ENCODE results near the gene AKT1. TPM values are rescaled to one million over a fixed set of nuclear protein-coding genes. Genes with fewer than 3 reads are reported as not detected.

The AKT1 gene
- total and polyA plus RNA-seq, 12 donors, result 95.7 to 152 (median 137) TPM

DNA sequence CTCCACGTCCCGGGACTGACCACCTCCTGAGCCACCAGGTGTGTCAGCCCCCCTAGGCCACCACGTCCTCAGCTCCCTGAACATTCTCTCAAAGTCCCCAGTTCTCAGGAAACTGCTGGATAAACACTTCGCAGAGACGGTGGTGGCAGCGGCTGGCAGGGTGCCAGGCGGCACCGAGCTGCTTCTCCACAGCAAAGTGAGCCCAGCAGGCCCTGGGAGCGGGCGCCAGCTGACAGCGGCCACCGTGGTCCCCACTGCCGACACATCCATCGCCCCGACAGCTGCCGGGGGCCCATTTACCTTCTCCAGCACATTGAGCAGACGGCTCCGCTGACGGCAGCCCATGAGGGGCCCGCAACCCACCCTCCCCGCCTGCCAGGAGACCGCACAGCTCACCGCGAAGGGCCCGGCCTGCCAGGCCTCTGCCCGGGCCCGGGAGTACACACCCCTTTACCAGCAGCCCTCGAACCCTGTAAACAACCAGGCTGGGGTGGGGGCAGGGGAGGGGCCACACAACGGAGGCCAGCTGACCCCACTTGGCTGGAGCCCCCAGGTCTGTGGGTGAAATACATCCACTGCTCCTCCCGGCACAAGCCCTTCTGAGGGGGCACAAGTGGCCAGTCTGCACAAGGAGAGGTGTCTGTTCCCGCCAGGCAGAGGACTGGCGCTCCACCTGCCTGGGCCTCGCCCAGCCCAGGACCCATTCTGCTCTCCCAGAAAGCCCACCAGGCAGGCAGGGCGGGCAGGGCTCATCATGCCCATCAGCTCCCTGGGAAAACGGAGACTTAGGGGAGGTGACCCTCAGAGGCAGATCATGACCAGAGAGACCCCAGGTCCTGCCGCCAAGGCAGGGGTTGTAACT lies 10.5 kb downstream of the AKT1 start:
- Histone ChIP-seq H3K9me3 (no peaks in the 10 kb centered on the region), H3K36me3 (peaks cover 0 to 70% (median 0%) of the 10 kb centered on the region in 9 donors), H3K4me1 (peaks cover 3 to 38% (median 25%) of the 10 kb centered on the region in 9 donors), H3K4me3 (no peak overlapping the region), H3K27me3 (no peaks in the 10 kb centered on the region), H3K27ac (no peak overlapping the region)
- 83% methylated on average over 36 of the region's 36 CpGs for WGBS, 2 donors
- TF ChIP-seq, protein P1, sequence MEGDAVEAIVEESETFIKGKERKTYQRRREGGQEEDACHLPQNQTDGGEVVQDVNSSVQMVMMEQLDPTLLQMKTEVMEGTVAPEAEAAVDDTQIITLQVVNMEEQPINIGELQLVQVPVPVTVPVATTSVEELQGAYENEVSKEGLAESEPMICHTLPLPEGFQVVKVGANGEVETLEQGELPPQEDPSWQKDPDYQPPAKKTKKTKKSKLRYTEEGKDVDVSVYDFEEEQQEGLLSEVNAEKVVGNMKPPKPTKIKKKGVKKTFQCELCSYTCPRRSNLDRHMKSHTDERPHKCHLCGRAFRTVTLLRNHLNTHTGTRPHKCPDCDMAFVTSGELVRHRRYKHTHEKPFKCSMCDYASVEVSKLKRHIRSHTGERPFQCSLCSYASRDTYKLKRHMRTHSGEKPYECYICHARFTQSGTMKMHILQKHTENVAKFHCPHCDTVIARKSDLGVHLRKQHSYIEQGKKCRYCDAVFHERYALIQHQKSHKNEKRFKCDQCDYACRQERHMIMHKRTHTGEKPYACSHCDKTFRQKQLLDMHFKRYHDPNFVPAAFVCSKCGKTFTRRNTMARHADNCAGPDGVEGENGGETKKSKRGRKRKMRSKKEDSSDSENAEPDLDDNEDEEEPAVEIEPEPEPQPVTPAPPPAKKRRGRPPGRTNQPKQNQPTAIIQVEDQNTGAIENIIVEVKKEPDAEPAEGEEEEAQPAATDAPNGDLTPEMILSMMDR (IDR thresholded peaks at IDR 0.05), result no peak
- ATAC-seq, result no peak
- intact Hi-C loops (cut with DNase I), result loop anchor here in 1 of 10 donors (5.0 kb wide), 1 partner anchor 37 kb away; no protein-coding TSS in a partner anchor
- peak in 1 of 2 donors; percentile 18 for DNase-seq

DNA sequence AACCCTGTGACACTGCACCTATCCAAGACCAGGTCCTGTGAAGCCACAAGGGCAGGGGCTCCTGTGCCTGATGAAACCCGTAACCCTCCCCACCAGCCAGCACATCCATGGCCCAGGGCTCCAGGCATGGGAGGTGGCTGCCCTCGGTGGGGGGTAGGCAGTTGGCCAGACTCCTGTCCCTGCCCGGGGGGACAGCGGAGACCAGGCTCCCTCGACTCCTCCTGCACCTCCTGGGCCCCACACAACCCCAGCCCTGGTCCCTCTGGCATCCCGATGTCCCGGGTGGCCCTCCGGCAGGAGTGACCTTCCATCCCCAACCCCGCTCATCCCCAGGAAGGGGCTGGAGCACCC lies 11.4 kb downstream of the AKT1 start:
- H3K27ac ChIP-seq, result no peak overlapping the region
- H3K27me3 ChIP-seq, result no peaks in the 10 kb centered on the region
- no peak for DNase-seq
- ATAC-seq, result no peak
- H3K4me1 ChIP-seq, result peaks cover 3 to 35% (median 25%) of the 10 kb centered on the region in 9 donors
- TF ChIP-seq, protein P1 (IDR thresholded peaks at IDR 0.05), result no peak
- intact Hi-C loops (cut with DNase I), result no loop called here
- no peak overlapping the region for H3K4me3 ChIP-seq
- no peaks in the 10 kb centered on the region for H3K9me3 ChIP-seq
- WGBS, 2 donors, result 92 to 93% methylated on average over 9 of the region's 9 CpGs
- H3K36me3 ChIP-seq, result peaks cover 0 to 68% (median 0%) of the 10 kb centered on the region in 9 donors

DNA sequence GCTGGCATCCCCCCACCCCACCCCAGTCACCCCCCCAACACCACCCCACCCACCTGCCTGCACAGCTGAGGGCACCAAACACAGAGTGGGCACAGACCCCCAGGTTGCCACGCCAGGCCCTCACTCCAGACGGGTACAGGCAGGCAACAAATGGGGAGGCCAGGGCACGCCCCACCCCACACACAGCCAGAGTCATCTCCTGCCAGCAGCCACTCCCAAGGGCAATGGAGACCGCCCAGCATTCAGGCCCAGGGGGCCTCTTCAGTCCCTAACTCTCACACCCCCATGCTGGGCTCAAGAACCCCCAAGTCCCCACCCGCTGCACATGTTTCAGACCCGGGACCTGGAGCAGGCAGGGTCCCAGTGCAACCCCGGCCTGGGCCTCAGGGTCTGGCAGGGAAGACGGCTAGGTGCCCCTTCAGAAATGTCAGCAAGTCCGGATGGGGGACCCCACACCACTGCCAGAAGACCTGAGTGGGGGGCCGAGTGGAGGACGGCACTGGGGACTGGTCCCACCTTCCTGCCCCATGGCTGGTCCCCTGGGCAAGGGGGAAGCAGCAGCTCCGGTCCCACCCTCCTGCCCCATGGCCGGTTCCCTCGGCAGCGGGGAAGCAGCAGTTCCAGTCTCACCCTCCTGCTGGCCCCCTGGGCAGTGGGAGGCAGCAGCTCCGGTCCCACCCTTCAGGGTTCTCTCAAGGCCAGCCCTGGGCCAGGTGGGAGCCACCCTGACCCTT lies 11.9 kb downstream of the AKT1 start:
- Histone ChIP-seq H3K27ac (no peak overlapping the region), H3K4me1 (peaks cover 3 to 35% (median 22%) of the 10 kb centered on the region in 9 donors), H3K9me3 (no peaks in the 10 kb centered on the region), H3K36me3 (peaks cover 0 to 68% (median 0%) of the 10 kb centered on the region in 9 donors), H3K4me3 (no peak overlapping the region), H3K27me3 (no peaks in the 10 kb centered on the region)
- TF ChIP-seq, protein P1 (IDR thresholded peaks at IDR 0.05), result no peak
- ATAC-seq (no peak), DNase-seq (no peak)
- WGBS, 2 donors, result 90 to 91% methylated on average over 16 of the region's 16 CpGs
- intact Hi-C loops (cut with DNase I), result no loop called here

DNA sequence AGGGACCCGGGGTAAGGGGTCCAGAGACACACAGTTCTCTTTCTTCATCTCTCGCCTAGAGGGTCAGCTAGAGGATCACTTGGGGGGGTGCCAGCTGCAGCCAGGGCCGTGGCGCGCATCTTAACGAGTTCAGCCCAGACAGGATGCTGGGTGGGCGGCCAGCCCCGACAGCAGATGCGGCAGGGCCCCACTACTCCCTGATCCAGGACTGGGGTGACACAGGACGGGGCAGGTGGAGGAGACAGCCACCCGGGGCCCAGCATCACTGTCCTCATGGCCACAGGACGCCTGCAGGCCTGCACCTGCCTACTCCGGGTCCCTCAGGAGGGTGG lies 12.8 kb downstream of the AKT1 start:
- intact Hi-C loops (cut with DNase I), result no loop called here
- peaks cover 0 to 27% (median 14%) of the 10 kb centered on the region in 9 donors for H3K4me1 ChIP-seq

More for the DNA sequence above, 12.8 kb downstream of the AKT1 start:
- Histone ChIP-seq H3K27ac (no peak overlapping the region), H3K27me3 (no peaks in the 10 kb centered on the region), H3K36me3 (peaks cover 0 to 62% (median 0%) of the 10 kb centered on the region in 9 donors), H3K9me3 (no peaks in the 10 kb centered on the region), H3K4me3 (no peak overlapping the region)
- TF ChIP-seq, protein P1 (IDR thresholded peaks at IDR 0.05), result no peak
- ATAC-seq (no peak), DNase-seq (no peak)
- 78 to 81% methylated on average over 13 of the region's 13 CpGs for WGBS, 2 donors

Measured in heart right ventricle (tissue), 16 donors.